Thyroid gland (tissue), 4 donors: Measurements from ENCODE around the gene SYCP3.

Source experiments
- POLR2A ChIP-seq, 2 donors: fragments of 450-650 bp; IDR thresholded peaks; one replicate each; pipeline ENCODE4 v1.6.1; 2017; ENCODE audit warnings: antibody characterized with exemption in 2 of 2, mild to moderate bottlenecking in 2 of 2, moderate library complexity in 1 of 2
- TF ChIP-seq, protein P1 (sequence below), 6 experiments: fragments of 200-600 bp in 3 of 6; fragments of 450-650 bp in 3 of 6; sonication (generic) in 3 of 6; IDR thresholded peaks; one replicate each; pipeline ENCODE4 v1.5.1; 2016 to 2019; ENCODE audit warnings: antibody characterized with exemption in 6 of 6, mild to moderate bottlenecking in 2 of 6, inconsistent platforms in 1 of 6, moderate library complexity in 1 of 6

GRCh38 chr12:101694986-101695385, 44.3 kb downstream of the SYCP3 start:
- TF ChIP-seq, protein P1, sequence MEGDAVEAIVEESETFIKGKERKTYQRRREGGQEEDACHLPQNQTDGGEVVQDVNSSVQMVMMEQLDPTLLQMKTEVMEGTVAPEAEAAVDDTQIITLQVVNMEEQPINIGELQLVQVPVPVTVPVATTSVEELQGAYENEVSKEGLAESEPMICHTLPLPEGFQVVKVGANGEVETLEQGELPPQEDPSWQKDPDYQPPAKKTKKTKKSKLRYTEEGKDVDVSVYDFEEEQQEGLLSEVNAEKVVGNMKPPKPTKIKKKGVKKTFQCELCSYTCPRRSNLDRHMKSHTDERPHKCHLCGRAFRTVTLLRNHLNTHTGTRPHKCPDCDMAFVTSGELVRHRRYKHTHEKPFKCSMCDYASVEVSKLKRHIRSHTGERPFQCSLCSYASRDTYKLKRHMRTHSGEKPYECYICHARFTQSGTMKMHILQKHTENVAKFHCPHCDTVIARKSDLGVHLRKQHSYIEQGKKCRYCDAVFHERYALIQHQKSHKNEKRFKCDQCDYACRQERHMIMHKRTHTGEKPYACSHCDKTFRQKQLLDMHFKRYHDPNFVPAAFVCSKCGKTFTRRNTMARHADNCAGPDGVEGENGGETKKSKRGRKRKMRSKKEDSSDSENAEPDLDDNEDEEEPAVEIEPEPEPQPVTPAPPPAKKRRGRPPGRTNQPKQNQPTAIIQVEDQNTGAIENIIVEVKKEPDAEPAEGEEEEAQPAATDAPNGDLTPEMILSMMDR (IDR thresholded peaks at IDR 0.05) = no peak
- TF ChIP-seq POLR2A (IDR thresholded peaks at IDR 0.05) = no peak
